ENCODE measurements around the gene MCAT.
"Not testable (repeated sequence)": the region's sequence is repeated elsewhere in the genome, so short reads cannot be mapped to it uniquely, and the experiment has no call there.

The MCAT gene

DNA sequence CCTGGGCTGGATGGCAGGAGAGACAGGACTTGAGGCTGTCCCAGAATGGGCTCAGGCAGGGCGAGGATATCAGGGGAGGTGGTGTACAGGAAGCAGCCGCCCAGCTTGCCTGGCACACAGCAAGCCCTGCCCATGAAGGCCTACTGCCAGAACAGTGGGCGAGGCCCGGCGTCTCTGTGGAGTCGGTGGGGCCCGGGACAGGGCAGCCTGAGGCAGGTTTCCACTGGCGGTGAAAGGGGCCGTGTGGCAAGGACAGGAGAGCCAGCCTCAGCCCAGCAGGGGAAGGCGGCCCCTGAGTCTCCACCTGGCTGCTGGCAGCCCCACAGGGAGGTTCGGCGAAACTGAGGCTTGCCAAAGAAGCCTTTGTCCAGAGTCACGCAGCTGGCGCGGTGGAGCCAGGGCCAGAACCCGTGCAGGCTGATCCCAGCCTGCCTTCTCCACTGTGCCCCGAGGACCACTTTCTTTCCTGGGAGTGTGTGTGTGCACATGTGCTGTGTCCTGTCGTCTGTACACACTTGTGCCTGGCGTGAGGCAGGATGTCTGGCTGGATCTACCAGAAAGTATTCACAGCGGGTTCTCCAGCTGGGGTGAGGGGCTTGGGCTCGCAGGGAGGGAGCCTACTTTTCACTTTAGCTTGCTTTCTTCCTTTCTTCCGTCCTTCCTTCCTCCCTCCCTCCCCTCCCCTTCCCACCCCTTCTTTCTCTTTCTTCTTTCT, 9.3 kb upstream of the MCAT start:
- peak in 1 of 2 experiments; percentile 72 for DNase-seq

DNA sequence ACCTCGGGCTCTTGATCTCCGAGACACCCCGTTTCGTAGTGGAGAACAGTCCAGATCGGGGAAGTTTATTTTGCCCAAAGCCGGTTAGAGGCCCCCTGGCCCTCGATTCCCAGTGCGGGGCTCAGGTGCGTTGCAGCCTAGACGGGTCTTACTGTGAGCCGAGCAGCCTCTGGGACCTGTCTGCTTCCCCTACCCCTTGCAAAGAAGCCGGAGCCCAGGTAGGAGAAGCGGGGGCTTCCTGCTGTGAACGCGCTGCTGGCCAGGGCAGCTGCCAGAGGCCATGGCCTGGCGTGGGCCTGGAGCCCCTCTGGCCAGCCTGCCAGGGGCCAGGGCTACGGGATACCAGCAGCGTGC, 8.8 kb upstream of the MCAT start:
- DNase-seq, result no peak

- DNase-seq, result peak; percentile 35 to 72
Observed at GRCh38 chr22:43151251-43152002, 8.2 kb upstream of the MCAT start, which contains the start of gene TSPO. TSS of gene TSPO (plus strand) at chr22:43151559. CDS start at chr22:43159239, 7,680 bp downstream.

- DNase-seq, result no peak
Observed at GRCh38 chr22:43150731-43151206, 7.6 kb upstream of the MCAT start.

GRCh38 chr22:43148581-43148980, 5.4 kb upstream of the MCAT start:
- DNase-seq, result no peak

DNA sequence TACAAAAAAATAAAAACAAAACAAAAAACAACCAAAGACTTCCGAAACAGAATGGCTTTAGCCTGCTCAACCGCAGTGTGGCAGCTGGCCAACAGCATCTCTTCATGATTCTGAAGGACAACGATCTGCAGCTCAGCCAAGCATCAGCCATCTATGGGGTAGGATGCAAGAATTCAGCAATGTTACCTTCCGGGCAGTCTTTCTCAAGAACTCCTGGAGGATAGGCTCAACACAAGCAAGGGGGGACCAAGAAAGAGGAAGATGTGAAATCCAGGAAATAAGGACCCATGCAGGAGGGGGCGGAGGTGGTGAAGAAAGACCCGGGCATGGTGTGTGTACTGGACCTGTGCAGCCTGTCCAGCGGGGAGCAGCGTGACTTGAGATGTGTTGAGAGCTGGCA, 4.6 kb upstream of the MCAT start:
- no peak for DNase-seq

GRCh38 chr22:43146332-43146731, 3.1 kb upstream of the MCAT start:
- not testable (repeated sequence) for DNase-seq

DNA sequence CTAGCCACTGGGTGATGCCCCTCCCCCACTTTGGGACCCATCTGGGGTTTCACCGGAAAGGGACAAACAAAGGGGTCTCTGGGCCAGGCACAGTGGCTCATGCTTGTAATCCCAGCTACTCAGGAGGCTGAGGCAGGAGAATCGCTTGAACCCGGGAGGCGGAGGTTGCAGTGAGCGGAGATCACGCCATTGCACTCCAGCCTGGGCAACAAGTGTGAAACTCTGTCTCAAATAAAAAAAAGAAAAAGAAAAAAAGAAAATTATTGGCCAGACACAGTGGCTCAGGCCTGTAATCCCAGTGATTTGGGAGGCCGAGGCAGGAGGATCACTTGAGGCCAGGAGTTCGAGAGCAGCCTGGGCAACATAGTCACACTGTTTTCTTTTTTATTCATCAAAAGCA, 2.2 kb upstream of the MCAT start:
- not testable (repeated sequence) for DNase-seq

DNA sequence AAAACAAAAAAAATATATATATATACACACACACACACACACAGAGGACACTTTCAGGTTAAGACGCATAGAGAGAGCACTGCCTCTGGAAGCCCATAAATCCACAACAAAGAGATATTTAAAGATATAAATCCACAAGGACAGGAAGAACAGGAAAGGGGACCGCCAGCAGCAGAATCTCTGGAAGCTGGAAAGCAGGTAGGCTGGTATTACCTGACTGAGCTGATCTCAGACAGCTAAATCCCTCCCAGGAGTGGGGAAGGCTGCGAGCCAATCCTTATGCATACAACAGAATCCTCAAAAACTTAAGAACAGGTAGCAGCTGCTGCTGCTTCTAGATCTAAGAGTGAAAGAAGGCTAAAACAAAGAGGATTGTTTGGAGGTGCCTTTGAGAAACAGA, 1.8 kb upstream of the MCAT start:
- no peak for DNase-seq

DNA sequence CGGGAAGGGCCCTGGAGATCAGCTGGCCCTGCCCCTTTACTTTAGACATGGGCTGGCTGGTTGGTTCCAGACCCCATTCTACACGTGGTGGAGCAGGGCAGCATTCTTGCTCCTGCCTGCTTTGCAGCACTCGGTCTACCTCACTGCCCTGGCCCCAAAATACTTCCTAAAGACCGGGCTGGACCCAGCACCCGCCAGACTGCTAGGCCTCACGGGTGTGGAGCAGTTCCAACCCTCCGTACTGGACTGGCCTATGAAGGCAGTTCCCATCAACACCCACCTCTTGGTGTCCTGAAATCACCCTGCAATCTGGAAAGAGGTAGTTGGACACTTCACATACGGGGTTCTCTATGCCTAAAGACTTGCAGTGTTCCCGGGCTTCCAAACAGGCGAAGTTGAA, 6.4 kb downstream of the MCAT start:
- no peak for DNase-seq

- DNase-seq, result no peak
Observed at GRCh38 chr22:43136255-43136654, 6.9 kb downstream of the MCAT start.

- DNase-seq, result no peak
Observed at GRCh38 chr22:43135565-43135964, 7.6 kb downstream of the MCAT start.

- DNase-seq, result no peak
Observed at GRCh38 chr22:43134553-43134952, 8.6 kb downstream of the MCAT start.

DNA sequence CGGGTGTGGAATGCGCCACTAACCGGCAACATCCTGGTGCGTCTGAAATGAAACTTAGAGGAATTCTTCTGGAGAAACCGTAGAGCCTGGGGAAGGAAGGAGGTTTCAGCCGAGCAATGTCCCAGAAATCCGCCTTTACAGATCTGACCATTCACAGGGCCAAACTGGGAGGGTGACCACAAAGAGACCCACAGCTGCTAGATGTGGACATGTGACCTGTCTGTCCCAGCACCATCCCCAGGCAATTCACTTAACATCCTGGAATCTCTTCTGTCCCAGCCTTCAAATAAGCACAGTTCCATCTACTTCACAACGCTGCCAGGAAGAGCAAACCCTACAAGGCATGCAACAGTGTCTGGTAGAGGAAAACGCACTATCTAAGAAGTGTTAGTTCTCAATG, 9.8 kb downstream of the MCAT start:
- DNase-seq, result no peak

DNA sequence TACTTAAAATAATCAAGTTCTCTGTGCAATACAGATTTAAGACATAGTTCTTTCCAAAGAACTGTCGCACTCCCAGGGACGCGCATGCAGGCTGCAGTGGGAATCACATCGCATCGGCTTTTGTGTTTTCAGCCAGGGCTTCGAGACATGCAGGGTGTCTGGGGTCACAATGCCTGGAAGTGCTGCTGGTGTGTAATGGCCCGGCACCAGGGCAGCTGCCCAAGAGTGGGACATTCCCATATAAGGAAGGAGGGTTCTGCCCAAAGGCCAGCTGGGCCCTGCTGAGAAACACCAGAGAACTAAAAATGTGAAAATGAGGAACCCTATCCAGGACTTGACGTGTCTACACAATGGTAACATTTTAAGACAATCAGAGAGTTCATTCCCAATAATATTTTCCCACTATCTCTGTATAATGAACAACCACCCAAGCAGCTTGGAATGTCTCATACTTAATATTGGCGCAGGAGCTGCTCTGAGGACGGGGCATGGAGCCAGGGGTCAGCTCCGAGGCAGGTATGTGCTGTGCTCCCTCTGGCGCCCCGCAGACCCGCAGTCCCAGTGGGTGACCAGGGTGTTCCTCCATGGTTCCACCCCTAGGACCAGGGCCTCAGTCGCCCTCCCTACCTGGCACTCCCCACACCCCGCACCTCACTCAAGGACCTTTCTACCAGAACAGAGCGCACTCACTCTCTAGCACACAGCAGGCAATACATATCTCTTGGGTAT, 11.3 kb downstream of the MCAT start:
- no peak for DNase-seq

- no peak for DNase-seq
Observed at GRCh38 chr22:43129426-43130425, 13.5 kb downstream of the MCAT start.

DNA sequence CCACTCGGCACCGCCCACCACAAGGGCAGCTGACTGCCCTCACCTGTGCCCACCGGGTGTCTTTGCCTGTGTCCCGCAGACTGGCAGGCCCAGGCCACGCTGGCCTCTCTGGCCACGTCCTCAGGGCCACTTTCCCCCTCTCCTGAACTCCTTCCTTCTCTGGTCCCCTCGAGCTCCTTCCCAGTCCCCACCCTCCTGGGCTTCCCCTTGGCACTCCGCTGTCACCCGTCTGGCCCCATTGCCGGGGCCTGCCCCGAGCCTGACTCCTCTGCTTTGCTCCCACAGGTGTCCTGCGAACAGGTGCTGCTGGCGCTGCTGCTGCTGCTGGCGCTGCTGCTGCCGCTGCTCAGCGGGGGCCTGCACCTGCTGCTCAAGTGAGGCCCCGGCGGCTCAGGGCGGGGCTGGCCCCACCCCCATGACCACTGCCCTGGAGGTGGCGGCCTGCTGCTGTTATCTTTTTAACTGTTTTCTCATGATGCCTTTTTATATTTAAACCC, 14.2 kb downstream of the MCAT start:
- no peak for DNase-seq

DNA sequence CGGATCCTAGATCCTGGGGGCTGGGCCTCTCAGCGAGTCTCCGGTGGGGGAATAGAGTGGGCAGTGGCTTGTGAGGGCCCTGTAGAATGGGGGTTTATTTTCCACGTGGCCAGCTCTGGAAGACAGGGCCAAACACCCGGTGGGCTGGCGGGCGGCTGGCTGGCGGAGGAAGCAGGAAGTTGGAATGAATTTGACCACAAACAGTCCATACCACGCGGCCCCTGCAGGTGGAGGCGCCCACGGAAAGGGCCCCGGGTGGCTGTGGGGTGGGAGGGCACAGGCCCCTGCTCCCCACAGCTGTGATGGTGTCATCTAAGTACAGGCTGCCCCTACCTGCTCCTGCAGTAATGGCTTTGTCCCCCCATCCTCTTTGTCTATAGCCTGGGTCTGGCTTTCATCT, 15.1 kb downstream of the MCAT start:
- DNase-seq, result no peak

- no peak for DNase-seq
Observed at GRCh38 chr22:43127166-43127908, 15.9 kb downstream of the MCAT start.

DNA sequence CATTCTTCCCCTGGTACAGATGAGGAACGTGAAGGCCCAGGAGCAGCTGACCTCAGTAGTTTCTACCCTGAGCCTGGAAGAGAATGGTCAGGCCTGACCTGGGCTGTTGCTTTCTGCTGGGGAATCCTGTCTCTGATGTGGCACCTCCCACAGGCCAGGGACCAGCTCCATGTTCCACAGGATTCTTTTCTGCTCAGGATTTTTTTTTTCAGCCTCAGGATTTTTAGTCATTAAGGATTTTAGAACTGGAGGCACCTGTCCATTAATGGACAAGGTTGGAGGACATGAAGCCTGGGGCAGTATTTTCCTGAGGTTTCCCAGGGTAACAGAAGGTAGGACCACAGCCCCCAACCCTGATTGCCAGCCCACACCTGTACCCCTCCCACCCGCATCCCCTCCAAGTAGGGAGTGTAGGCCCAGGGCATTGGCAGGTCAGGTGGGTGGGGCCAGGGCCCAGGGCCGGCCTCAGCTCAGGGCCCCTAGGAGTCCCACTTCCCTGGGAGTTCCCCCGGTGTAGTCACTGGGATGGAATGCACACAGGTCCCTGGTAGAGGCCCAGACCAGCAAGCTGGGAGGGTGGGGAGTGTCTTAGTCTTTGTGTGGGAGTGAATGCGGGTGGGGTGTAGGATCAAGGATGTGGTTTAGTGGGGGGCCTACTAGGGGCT, 16.6 kb downstream of the MCAT start:
- no peak for DNase-seq

GRCh38 chr22:43118953-43119458, 24.2 kb downstream of the MCAT start:
- no peak for DNase-seq
